ENCODE measurements around the gene PYHIN1.
"Not testable (repeated sequence)": the region's sequence is repeated elsewhere in the genome, so short reads cannot be mapped to it uniquely, and the experiment has no call there.

The PYHIN1 gene

GRCh38 chr1:158983235-158983634 lies 51.9 kb downstream of the PYHIN1 start:
- ATAC-seq = no peak

GRCh38 chr1:158984386-158984785 lies 53.0 kb downstream of the PYHIN1 start:
- no peak for ATAC-seq

GRCh38 chr1:158989424-158989823 lies 58.1 kb downstream of the PYHIN1 start:
- ATAC-seq = no peak

- peak; percentile 76 to 77 for ATAC-seq
Observed at GRCh38 chr1:158992787-158993312, 61.5 kb downstream of the PYHIN1 start.

DNA sequence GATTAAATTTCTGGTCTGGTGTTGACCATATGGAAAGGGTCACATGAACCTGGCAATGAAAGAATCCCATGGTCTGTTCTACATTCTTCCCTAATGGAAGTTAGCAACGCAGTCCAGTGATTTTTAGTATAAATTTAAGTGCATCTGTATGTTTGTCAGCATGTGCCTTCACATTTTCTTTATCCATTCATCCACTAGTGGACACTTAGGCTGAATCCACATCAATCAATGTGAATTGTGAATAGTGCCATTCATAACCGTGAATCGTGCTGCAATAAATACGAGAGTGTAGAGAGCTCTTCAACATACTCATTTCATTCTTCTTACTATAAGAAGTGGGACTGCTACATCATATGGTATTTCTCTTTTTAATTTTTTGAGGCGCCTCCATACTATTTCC lies 65.6 kb downstream of the PYHIN1 start:
- ATAC-seq = no peak

GRCh38 chr1:158998037-158998780 lies 66.9 kb downstream of the PYHIN1 start:
- ATAC-seq = peak; percentile 61 to 62

DNA sequence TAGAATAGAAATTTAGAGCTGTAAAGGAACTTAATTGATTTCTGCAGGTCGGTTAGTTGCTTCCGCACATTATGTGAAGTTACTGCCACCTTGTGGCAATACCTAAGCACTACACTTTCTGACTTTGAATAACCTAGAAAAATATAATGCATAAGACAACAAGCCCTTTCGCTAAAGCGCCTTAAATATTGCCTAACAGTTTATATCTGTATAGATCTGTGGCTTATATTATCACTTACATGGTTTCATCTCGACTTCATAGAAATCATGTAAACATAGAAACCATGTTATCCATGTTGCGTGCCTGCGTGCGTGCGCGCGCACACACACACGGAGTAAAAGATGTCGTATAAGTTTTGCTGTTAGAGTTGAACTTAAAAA lies 67.4 kb downstream of the PYHIN1 start:
- ATAC-seq = peak; percentile 24 to 42

DNA sequence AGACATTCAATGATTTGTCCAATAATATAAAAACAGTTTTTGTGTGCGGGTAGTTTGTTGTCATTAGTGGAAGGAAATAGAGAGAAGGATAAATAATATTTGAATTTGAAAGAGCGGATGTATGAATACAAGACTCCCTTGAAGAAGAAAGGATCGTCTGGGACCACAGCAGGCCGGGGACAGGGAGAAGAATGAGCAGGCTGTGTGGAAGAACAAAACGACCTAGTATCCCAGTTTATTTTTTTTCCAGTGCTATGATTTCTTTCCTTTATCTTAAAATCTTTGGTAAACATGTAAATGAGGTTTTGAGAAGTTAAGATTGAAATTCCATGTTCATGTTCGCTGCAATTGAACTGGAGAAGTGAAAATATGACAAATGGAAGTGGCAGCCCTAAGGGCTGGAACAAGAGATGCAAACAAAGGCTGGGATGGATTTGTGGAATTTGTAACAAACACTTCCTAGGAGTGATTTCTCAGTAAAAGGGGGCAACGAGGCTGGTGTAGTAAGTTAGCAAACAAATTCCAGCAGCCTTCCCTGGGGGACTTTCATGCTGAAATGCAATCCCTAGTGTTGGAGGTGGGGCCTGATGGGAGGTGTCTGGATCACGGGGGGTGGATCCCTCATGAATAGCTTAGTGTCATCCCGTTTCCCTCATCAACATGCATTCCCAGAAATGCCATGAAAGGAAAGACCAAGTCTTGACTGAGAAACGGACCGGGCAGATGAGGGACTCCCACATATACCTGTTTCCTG lies 68.1 kb downstream of the PYHIN1 start:
- no peak for ATAC-seq

DNA sequence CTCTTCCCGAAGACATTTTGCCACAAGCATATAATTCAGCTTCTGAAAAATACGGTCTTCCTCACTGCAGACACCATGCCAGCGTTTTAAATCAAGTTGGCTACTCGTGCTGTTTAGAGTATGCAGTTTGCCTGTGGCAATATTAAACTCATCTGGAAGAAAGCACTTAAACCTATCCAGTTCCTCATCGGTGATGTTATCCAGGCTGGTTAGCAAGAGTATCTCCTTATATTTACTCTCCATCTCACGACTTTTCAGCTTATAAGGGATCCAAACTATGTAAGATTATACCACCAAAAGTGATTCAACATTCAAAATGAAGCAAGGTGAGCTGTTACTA lies 68.7 kb downstream of the PYHIN1 start:
- ATAC-seq = no peak

- ATAC-seq = no peak
Observed at GRCh38 chr1:159000625-159001024, 69.3 kb downstream of the PYHIN1 start.

DNA sequence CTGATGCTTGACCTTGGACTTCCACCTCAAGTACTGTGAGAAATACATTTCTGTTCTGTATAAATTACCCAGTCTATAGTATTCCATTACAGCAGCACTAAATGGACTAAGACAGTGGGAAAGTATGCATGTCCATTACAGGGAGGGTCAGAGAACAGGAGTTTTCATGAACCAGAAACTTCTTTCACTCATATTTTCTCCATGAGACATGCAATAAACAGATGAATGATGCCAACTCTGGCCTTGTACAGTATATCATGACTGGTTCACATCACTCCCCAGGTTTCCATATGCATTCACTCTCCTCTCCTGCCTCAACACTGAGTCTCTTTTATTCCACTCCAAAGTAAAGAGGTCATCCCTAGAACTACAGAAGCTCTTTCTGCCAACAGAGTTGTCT lies 73.8 kb downstream of the PYHIN1 start:
- ATAC-seq = no peak

GRCh38 chr1:159005676-159006075 lies 74.3 kb downstream of the PYHIN1 start:
- ATAC-seq = no peak

GRCh38 chr1:159006210-159006807 lies 75.0 kb downstream of the PYHIN1 start:
- ATAC-seq = not testable (repeated sequence)

GRCh38 chr1:159007726-159008125 lies 76.4 kb downstream of the PYHIN1 start:
- ATAC-seq = no peak

GRCh38 chr1:159008744-159009188 lies 77.4 kb downstream of the PYHIN1 start:
- peak; percentile 56 to 65 for ATAC-seq

DNA sequence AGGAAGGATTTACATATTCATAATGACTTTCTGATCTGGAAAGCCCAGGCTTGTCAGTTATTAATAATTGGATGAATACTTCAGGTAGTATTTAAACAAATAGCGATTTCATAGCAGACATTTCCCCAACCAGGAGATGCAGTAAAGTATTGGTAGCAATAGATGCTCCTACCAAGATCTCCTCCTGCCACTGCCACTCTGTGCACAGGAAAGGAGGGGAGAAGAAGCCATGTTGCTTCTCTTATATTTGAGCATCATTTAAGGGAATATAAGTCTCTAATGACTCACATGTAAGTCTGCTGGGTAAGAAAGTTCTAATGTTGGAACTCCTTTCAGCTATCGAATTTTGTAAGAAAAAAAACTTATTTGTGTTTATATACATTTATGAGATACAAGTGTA lies 77.9 kb downstream of the PYHIN1 start:
- peak; percentile 22 to 37 for ATAC-seq

DNA sequence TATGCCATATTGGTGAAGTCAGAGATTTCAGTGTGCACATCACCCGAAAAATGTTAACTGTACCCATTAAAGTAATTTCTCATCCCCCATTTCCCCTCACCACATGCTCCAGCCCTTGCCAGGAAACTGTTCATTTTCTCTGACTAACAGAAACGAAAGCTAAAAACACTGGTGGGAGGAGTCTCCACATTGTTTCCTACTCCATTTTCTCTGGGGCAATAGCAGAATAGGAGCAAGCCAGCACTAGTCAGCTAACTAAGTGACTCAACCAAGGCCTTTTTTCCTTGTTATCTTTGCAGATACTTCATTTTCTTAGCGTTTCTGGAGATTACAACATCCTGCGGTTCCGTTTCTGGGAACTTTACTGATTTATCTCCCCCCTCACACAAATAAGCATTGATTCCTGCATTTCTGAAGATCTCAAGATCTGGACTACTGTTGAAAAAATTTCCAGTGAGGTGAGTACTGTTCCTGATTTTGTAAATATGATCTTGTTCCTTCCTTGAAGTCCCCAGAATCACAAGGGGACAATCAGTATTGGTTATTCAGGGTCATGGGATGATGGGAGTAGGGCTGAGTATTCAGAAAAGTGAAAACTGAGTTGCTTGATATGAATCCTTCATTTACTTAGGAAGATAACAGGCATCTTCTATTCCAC lies 78.5 kb downstream of the PYHIN1 start, which contains the start of gene IFI16:
IFI16 (plus strand) TSS at position 204 of the 658 bp plus-strand sequence. CDS start 4,774 bp downstream, outside the sequence.
- peak; percentile 77 to 78 for ATAC-seq

- no peak for ATAC-seq
Observed at GRCh38 chr1:159010391-159010790, 79.0 kb downstream of the PYHIN1 start.

- not testable (repeated sequence) for ATAC-seq
Observed at GRCh38 chr1:159011001-159011400, 79.6 kb downstream of the PYHIN1 start.

GRCh38 chr1:159011751-159012150 lies 80.4 kb downstream of the PYHIN1 start:
- ATAC-seq = no peak

DNA sequence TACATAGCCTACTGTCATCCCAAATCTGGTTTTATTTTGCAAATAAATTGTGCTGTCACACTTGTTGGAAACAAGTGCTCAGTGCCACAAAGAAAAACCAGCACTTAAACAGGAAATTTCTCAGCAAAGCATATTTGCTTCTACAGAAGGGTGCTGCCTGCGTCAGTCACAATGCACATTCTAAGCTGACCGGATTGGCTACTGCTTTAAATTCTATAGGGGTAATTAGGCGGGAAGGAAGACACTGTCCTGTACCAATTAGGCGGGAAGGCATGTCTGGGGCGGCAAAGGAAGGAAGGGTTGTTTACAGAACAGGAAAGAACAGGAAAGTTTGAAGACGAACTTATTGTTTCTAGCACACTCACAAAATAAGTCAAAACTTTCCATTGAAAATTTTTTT lies 81.1 kb downstream of the PYHIN1 start:
- ATAC-seq = peak; percentile 28 to 37

- ATAC-seq = no peak
Observed at GRCh38 chr1:159014003-159014571, 82.7 kb downstream of the PYHIN1 start.
